Testis (tissue), 3 donors: ENCODE results near the gene AGAP2. TPM values are rescaled to one million over a fixed set of nuclear protein-coding genes. Genes with fewer than 3 reads are reported as not detected.

Experiments used
- DNase-seq: peaks from one replicate; pipeline ENCODE4 v3.0.0-alpha.2; 2019
- H3K27ac ChIP-seq, 2 donors: fragments of 200-600 bp; sonication (generic); one replicate each; pipeline ENCODE4 v1.5.1; 2019
- H3K27me3 ChIP-seq: fragments of 200-600 bp; sonication (generic); one replicate; pipeline ENCODE4 v1.5.1; 2019
- H3K36me3 ChIP-seq: fragments of 200-600 bp; sonication (generic); one replicate; pipeline ENCODE4 v1.5.1; 2017; ENCODE audit warnings: low read depth; ENCODE audit errors: missing control alignments
- H3K4me1 ChIP-seq: fragments of 200-600 bp; sonication (generic); one replicate; pipeline ENCODE4 v1.5.1; 2019
- H3K4me3 ChIP-seq, 2 donors: fragments of 200-600 bp; sonication (generic); one replicate each; pipeline ENCODE4 v1.5.1; 2017 to 2019
- H3K9me3 ChIP-seq: fragments of 200-600 bp; sonication (generic); one replicate; pipeline ENCODE4 v1.5.1; 2017
- CTCF ChIP-seq, 3 experiments: fragments of 450-650 bp in 2 of 3; fragments of 200-600 bp in 1 of 3; sonication (generic) in 1 of 3; IDR thresholded peaks; one replicate each; pipeline ENCODE4 v1.5.1; 2016 to 2019; ENCODE audit warnings: antibody characterized with exemption in 3 of 3, mild to moderate bottlenecking in 2 of 3, moderate library complexity in 1 of 3
- POLR2A ChIP-seq: fragments of 450-650 bp; IDR thresholded peaks from one replicate; pipeline ENCODE4 v1.6.1; 2017; ENCODE audit warnings: antibody characterized with exemption, mild to moderate bottlenecking, moderate library complexity
- WGBS, 2 donors: methylation state at CpG; one replicate each; pipeline ENCODE4 v1.1.5; 2018; 5-methylcytosine and 5-hydroxymethylcytosine counted together
- intact Hi-C: fragments of 100-400 bp; cut with DNase I; formaldehyde crosslinking; loops from one replicate; pipeline ENCODE4 v1.15.1; 2023; ENCODE audit warnings: low total_unique reads
- polyA plus RNA-seq: library from polyadenylated mRNA; stranded (reverse); fragments of 350-450 nt; fragmentation: Illumina TruSeq; extraction: RNeasy Lipid Tissue Mini Kit (QIAGEN cat#74804); gene quantifications from one replicate; pipeline ENCODE4 v1.2.3, GENCODE V29; 2014; ENCODE audit warnings: low read depth, low replicate concordance; ENCODE audit not compliant: insufficient read depth
- total RNA-seq, 2 donors: library from RNA; depleted of rRNA; stranded (reverse); fragments of >200 nt; gene quantifications; one replicate each; pipeline ENCODE4 v1.2.3, GENCODE V29; 2016

AGAP2 gene
- total and polyA plus RNA-seq, 3 donors from 2014 or later = 1.9 to 3.2 (median 2.7) TPM

- Histone ChIP-seq H3K27ac (no peak overlapping the region), H3K36me3 (no peaks in the 10 kb centered on the region), H3K4me3 (peak overlapping the region; percentile 49 to 61), H3K9me3 (no peaks in the 10 kb centered on the region), H3K27me3 (no peaks in the 10 kb centered on the region), H3K4me1 (peaks cover 9% of the 10 kb centered on the region)
- DNase-seq = peak; percentile 50
- TF ChIP-seq CTCF (IDR thresholded peaks at IDR 0.05) (no peak), POLR2A (no peak)
- 23 to 27% methylated on average over 36 to 65 of the region's 76 CpGs for WGBS, 2 donors
- intact Hi-C loops = no loop called here
Observed at GRCh38 chr12:57726884-57727757, 11.4 kb downstream of the AGAP2 start.

GRCh38 chr12:57726151-57726883, 12.2 kb downstream of the AGAP2 start:
- H3K27me3 ChIP-seq = no peaks in the 10 kb centered on the region
- intact Hi-C loops = no loop called here
- H3K4me1 ChIP-seq = peaks cover 9% of the 10 kb centered on the region
- H3K36me3 ChIP-seq = no peaks in the 10 kb centered on the region
- H3K9me3 ChIP-seq = no peaks in the 10 kb centered on the region
- H3K4me3 ChIP-seq = peak overlapping the region; percentile 49 to 61
- TF ChIP-seq POLR2A (no peak), CTCF (IDR thresholded peaks at IDR 0.05) (peak; percentile 12 to 51 (median 36))
- H3K27ac ChIP-seq = no peak overlapping the region
- DNase-seq = peak; percentile 79
- 12% methylated on average over 25 to 55 of the region's 79 CpGs for WGBS, 2 donors

- Histone ChIP-seq H3K4me1 (peaks cover 9% of the 10 kb centered on the region), H3K27ac (no peak overlapping the region), H3K27me3 (no peaks in the 10 kb centered on the region), H3K36me3 (no peaks in the 10 kb centered on the region), H3K4me3 (peak overlapping the region; percentile 49 to 61), H3K9me3 (no peaks in the 10 kb centered on the region)
- TF ChIP-seq POLR2A (no peak), CTCF (IDR thresholded peaks at IDR 0.05) (no peak)
- 17% methylated on average over 5 to 10 of the region's 10 CpGs for WGBS, 2 donors
- no peak for DNase-seq
- intact Hi-C loops = no loop called here
Observed at GRCh38 chr12:57725851-57726150, 12.7 kb downstream of the AGAP2 start.

- DNase-seq = no peak
- intact Hi-C loops = no loop called here
- no peak for TF ChIP-seq POLR2A
- no peak for TF ChIP-seq CTCF (IDR thresholded peaks at IDR 0.05)
- 39% methylated on average over 5 to 11 of the region's 11 CpGs for WGBS, 2 donors
- no peak overlapping the region for H3K4me3 ChIP-seq
- H3K9me3 ChIP-seq = no peaks in the 10 kb centered on the region
- H3K27me3 ChIP-seq = no peaks in the 10 kb centered on the region
- peaks cover 9% of the 10 kb centered on the region for H3K4me1 ChIP-seq
- H3K36me3 ChIP-seq = no peaks in the 10 kb centered on the region
- H3K27ac ChIP-seq = no peak overlapping the region
Observed at GRCh38 chr12:57724936-57725740, 13.4 kb downstream of the AGAP2 start.
